Measurements from ENCODE around the gene GNL3. TPM values are rescaled to one million over a fixed set of nuclear protein-coding genes. Genes with fewer than 3 reads are reported as not detected.

Gene GNL3
- total RNA-seq, 1 experiment from 2014 or later: 113 TPM

- intact Hi-C loops (cut with micrococcal nuclease; ENCODE audit: unreplicated experiment): no loop called here
- Mint-ChIP-seq H3K27me3 (ENCODE audit: unreplicated experiment) (no peaks in the 10 kb centered on the region), H3K4me1 (ENCODE audit: low read depth, unreplicated experiment) (peaks cover 8% of the 10 kb centered on the region), H3K4me3 (ENCODE audit: low read depth, unreplicated experiment) (peak overlapping the region; percentile 90), H3K27ac (ENCODE audit: unreplicated experiment) (no peak overlapping the region), H3K36me3 (ENCODE audit: insufficient read depth, unreplicated experiment) (peaks cover 39% of the 10 kb centered on the region), H3K9me3 (ENCODE audit: low read depth, unreplicated experiment) (no peaks in the 10 kb centered on the region)
- no peak for DNase-seq
- no peak for TF ChIP-seq CTCF (IDR thresholded peaks at IDR 0.05; ENCODE audit: unreplicated experiment)
- CTCF ChIA-PET: no interaction called here
- BruUV-seq (replicated peaks): no TSS peak
These were observed 21.8 kb downstream of the GNL3 start for GRCh38 chr3:52707585-52707984.

GRCh38 chr3:52710512-52710911, 24.7 kb downstream of the GNL3 start:
- H3K4me1 Mint-ChIP-seq (ENCODE audit: low read depth, unreplicated experiment): no peaks in the 10 kb centered on the region
- H3K36me3 Mint-ChIP-seq (ENCODE audit: insufficient read depth, unreplicated experiment): peaks cover 30% of the 10 kb centered on the region
- DNase-seq: no peak
- H3K9me3 Mint-ChIP-seq (ENCODE audit: low read depth, unreplicated experiment): no peaks in the 10 kb centered on the region
- intact Hi-C loops (cut with micrococcal nuclease; ENCODE audit: unreplicated experiment): no loop called here
- no peaks in the 10 kb centered on the region for H3K27me3 Mint-ChIP-seq (ENCODE audit: unreplicated experiment)
- TF ChIP-seq CTCF (IDR thresholded peaks at IDR 0.05; ENCODE audit: unreplicated experiment): no peak
- no peak overlapping the region for H3K27ac Mint-ChIP-seq (ENCODE audit: unreplicated experiment)
- no TSS peak for BruUV-seq (replicated peaks)
- H3K4me3 Mint-ChIP-seq (ENCODE audit: low read depth, unreplicated experiment): no peak overlapping the region
- CTCF ChIA-PET: no interaction called here

- Mint-ChIP-seq H3K9me3 (ENCODE audit: low read depth, unreplicated experiment) (no peaks in the 10 kb centered on the region), H3K27ac (ENCODE audit: unreplicated experiment) (no peak overlapping the region), H3K36me3 (ENCODE audit: insufficient read depth, unreplicated experiment) (peaks cover 12% of the 10 kb centered on the region), H3K4me1 (ENCODE audit: low read depth, unreplicated experiment) (no peaks in the 10 kb centered on the region), H3K27me3 (ENCODE audit: unreplicated experiment) (no peaks in the 10 kb centered on the region), H3K4me3 (ENCODE audit: low read depth, unreplicated experiment) (no peak overlapping the region)
- no peak for TF ChIP-seq CTCF (IDR thresholded peaks at IDR 0.05; ENCODE audit: unreplicated experiment)
- no peak for DNase-seq
- BruUV-seq (replicated peaks): no TSS peak
- intact Hi-C loops (cut with micrococcal nuclease; ENCODE audit: unreplicated experiment): no loop called here
- CTCF ChIA-PET: no interaction called here
These were observed 26.7 kb downstream of the GNL3 start for GRCh38 chr3:52712291-52713212.

- no peak for DNase-seq
- intact Hi-C loops (cut with micrococcal nuclease; ENCODE audit: unreplicated experiment): no loop called here
- TF ChIP-seq CTCF (IDR thresholded peaks at IDR 0.05; ENCODE audit: unreplicated experiment): no peak
- Mint-ChIP-seq H3K27me3 (ENCODE audit: unreplicated experiment) (no peaks in the 10 kb centered on the region), H3K4me1 (ENCODE audit: low read depth, unreplicated experiment) (no peaks in the 10 kb centered on the region), H3K36me3 (ENCODE audit: insufficient read depth, unreplicated experiment) (peaks cover 7% of the 10 kb centered on the region), H3K4me3 (ENCODE audit: low read depth, unreplicated experiment) (no peak overlapping the region), H3K9me3 (ENCODE audit: low read depth, unreplicated experiment) (no peaks in the 10 kb centered on the region), H3K27ac (ENCODE audit: unreplicated experiment) (no peak overlapping the region)
- CTCF ChIA-PET: no interaction called here
- no TSS peak for BruUV-seq (replicated peaks)
These were observed 28.8 kb downstream of the GNL3 start for GRCh38 chr3:52714335-52715302.
